ENCODE measurements around the gene ZC2HC1B. TPM values are rescaled to one million over a fixed set of nuclear protein-coding genes. Genes with fewer than 3 reads are reported as not detected.
A peak's percentile ranks its signal among the peaks of the same experiment; 100 is the strongest.

The ZC2HC1B gene
- total and polyA plus RNA-seq, 9 donors = 0.50 TPM; not detected in 8

- Histone ChIP-seq H3K4me3 (no peak overlapping the region), H3K9me3 (no peaks in the 10 kb centered on the region), H3K36me3 (no peaks in the 10 kb centered on the region), H3K4me1 (ENCODE audit: insufficient read depth) (peaks cover 2% of the 10 kb centered on the region), H3K27ac (no peak overlapping the region), H3K27me3 (peaks cover 5% of the 10 kb centered on the region)
- intact Hi-C loops (cut with DNase I) = no loop called here
- 94 to 99% (median 95%) methylated on average over 3 of the region's 3 CpGs for WGBS, 3 donors
- DNase-seq = no peak
- TF ChIP-seq EP300 (IDR thresholded peaks at IDR 0.05) (no peak), POLR2A (IDR thresholded peaks at IDR 0.05) (no peak), CTCF (IDR thresholded peaks at IDR 0.05) (no peak)
Measured at GRCh38 chr6:143896126-143896860, 32.0 kb downstream of the ZC2HC1B start.

GRCh38 chr6:143900358-143900757 lies 36.1 kb downstream of the ZC2HC1B start:
- 86% methylated on average over 2 of the region's 2 CpGs for whole genome bisulfite sequencing, 3 donors
- intact Hi-C loops (cut with DNase I) = no loop called here

GRCh38 chr6:143901885-143902750 lies 37.8 kb downstream of the ZC2HC1B start:
- Histone ChIP-seq H3K4me3 (no peak overlapping the region), H3K36me3 (no peaks in the 10 kb centered on the region), H3K27me3 (no peaks in the 10 kb centered on the region), H3K27ac (peak overlapping the region; percentile 7 to 73), H3K4me1 (ENCODE audit: insufficient read depth) (peaks cover 10% of the 10 kb centered on the region), H3K9me3 (no peaks in the 10 kb centered on the region)
- intact Hi-C loops (cut with DNase I) = no loop called here
- TF ChIP-seq EP300 (IDR thresholded peaks at IDR 0.05) (no peak), CTCF (IDR thresholded peaks at IDR 0.05) (no peak), POLR2A (IDR thresholded peaks at IDR 0.05) (no peak)
- peak; percentile 56 to 70 (median 66) for DNase-seq
- WGBS, 3 donors = 4 to 10% (median 6%) methylated on average over 6 of the region's 6 CpGs

More at GRCh38 chr6:143900358-143900757, 36.1 kb downstream of the ZC2HC1B start:
- Histone ChIP-seq H3K27me3 (no peaks in the 10 kb centered on the region), H3K9me3 (no peaks in the 10 kb centered on the region), H3K4me3 (no peak overlapping the region), H3K4me1 (ENCODE audit: insufficient read depth) (peaks cover 10% of the 10 kb centered on the region), H3K36me3 (no peaks in the 10 kb centered on the region), H3K27ac (peak overlapping the region in 1 of 2 donors; percentile 4)
- TF ChIP-seq POLR2A (IDR thresholded peaks at IDR 0.05) (no peak), CTCF (IDR thresholded peaks at IDR 0.05) (no peak), EP300 (IDR thresholded peaks at IDR 0.05) (no peak)
- DNase-seq = no peak

- WGBS, 3 donors = 70 to 74% (median 73%) methylated on average over 2 of the region's 2 CpGs
- DNase-seq = no peak
- H3K4me1 ChIP-seq (ENCODE audit: insufficient read depth) = peaks cover 10% of the 10 kb centered on the region
- peak overlapping the region in 1 of 2 donors; percentile 73 for H3K27ac ChIP-seq
- TF ChIP-seq POLR2A (IDR thresholded peaks at IDR 0.05) (no peak), CTCF (IDR thresholded peaks at IDR 0.05) (no peak), EP300 (IDR thresholded peaks at IDR 0.05) (no peak)
- intact Hi-C loops (cut with DNase I) = no loop called here
- no peaks in the 10 kb centered on the region for H3K27me3 ChIP-seq
- H3K9me3 ChIP-seq = no peaks in the 10 kb centered on the region
- H3K36me3 ChIP-seq = no peaks in the 10 kb centered on the region
- no peak overlapping the region for H3K4me3 ChIP-seq
Measured at GRCh38 chr6:143902827-143903226, 38.6 kb downstream of the ZC2HC1B start.
